Measurements from ENCODE around the gene DMXL1.

- TF ChIP-seq CTCF (IDR thresholded peaks at IDR 0.05) (no peak), POLR2A (IDR thresholded peaks at IDR 0.05) (no peak)
Observed at GRCh38 chr5:119282628-119283027, 211.7 kb downstream of the DMXL1 start.

All from Peyer's patch (tissue), 4 donors.